Left lung (tissue), 10 donors: ENCODE measurements around the gene SEMA4B. TPM values are rescaled to one million over a fixed set of nuclear protein-coding genes. Genes with fewer than 3 reads are reported as not detected.

Experiments used
- ATAC-seq: fragments of 200-7000 bp; cut with Tn5 transposase; one replicate; pipeline ENCODE4 v1.9.1; 2020; ENCODE audit warnings: moderate library complexity
- DNase-seq, 4 donors: peaks; one replicate each; pipeline ENCODE4 v3.0.0-alpha.2; 2013 to 2020
- H3K27ac ChIP-seq, 2 donors: fragments of 200-600 bp; sonication (generic) in 1 of 2; one replicate each; pipeline versions ENCODE4 v1.5.0 to v1.8.0; 2020 to 2021
- H3K27me3 ChIP-seq, 2 donors: fragments of 200-600 bp; sonication (generic) in 1 of 2; one replicate each; pipeline versions ENCODE4 v1.5.0 to v1.8.0; 2020 to 2021
- H3K36me3 ChIP-seq, 2 donors: fragments of 200-600 bp; sonication (generic) in 1 of 2; one replicate each; pipeline versions ENCODE4 v1.5.0 to v1.8.0; 2020 to 2021
- H3K4me1 ChIP-seq, 2 donors: fragments of 200-600 bp; one replicate each; pipeline ENCODE4 v1.8.0; 2021
- H3K4me3 ChIP-seq, 2 donors: fragments of 200-600 bp; sonication (generic) in 1 of 2; one replicate each; pipeline versions ENCODE4 v1.5.0 to v1.8.0; 2020 to 2021; ENCODE audit warnings: mild to moderate bottlenecking in 1 of 2
- H3K9me3 ChIP-seq, 2 donors: fragments of 200-600 bp; sonication (generic) in 1 of 2; one replicate each; pipeline versions ENCODE4 v1.5.0 to v1.8.0; 2020 to 2021
- CTCF ChIP-seq, 2 donors: fragments of 200-600 bp; sonication (generic) in 1 of 2; IDR thresholded peaks; one replicate each; pipeline versions ENCODE4 v1.5.0 to v1.8.0; 2021; ENCODE audit warnings: antibody characterized with exemption in 2 of 2
- intact Hi-C, 2 donors: fragments of 100-400 bp; cut with DNase I; formaldehyde crosslinking; loops; one replicate each; pipeline versions ENCODE4 v1.11.2 to v1.14.2; 2022
- polyA plus RNA-seq, 6 donors: library from polyadenylated mRNA; unstranded; fragments of 120-200 nt; gene quantifications; one replicate each; pipeline ENCODE4 v1.2.1, GENCODE V29; 2013; ENCODE audit not compliant: insufficient read length in 6 of 6
- total RNA-seq, 2 donors: library from RNA; stranded (reverse); fragmentation: NEBNext Ultra II Directional; extraction: Animal tissue kit (Norgen Biotek cat#: 25700); gene quantifications; one replicate each; pipeline ENCODE4 v1.2.1, GENCODE V29; 2021
- donor health status: DM: no; HTN: yes; CAD: no.
- donor health status: DM: no; HTN: no; CAD: no.

The SEMA4B gene
- total and polyA plus RNA-seq, 8 donors = 22.8 to 66.7 (median 26.6) TPM

DNA sequence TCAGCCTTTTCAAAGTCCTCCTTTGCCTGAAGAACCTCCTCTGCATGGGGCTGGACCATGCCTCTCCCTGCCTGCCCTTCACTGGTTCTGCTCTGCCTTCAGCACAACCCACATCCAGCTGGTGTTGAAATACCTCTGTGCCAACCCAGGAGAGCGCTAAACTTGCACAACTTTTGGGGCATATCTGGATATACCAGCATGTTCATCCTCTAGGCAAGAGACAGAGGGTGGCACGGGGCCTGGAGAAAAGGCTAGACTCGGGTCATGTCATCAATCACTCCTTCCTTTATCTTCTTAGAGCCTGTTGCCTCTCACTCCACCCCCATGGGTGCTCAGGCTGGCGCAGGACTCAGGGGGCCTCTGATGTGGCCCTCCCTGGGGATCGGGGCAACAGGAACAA lies 4.8 kb downstream of the SEMA4B start:
- Histone ChIP-seq H3K27me3 (no peaks in the 10 kb centered on the region), H3K4me1 (peaks cover 12 to 71% of the 10 kb centered on the region in 2 donors), H3K9me3 (no peaks in the 10 kb centered on the region), H3K36me3 (peaks cover 0 to 55% of the 10 kb centered on the region in 2 donors), H3K4me3 (no peak overlapping the region), H3K27ac (no peak overlapping the region)
- ATAC-seq (no peak), DNase-seq (no peak)
- intact Hi-C loops = no loop called here
- TF ChIP-seq CTCF (IDR thresholded peaks at IDR 0.05) = no peak

DNA sequence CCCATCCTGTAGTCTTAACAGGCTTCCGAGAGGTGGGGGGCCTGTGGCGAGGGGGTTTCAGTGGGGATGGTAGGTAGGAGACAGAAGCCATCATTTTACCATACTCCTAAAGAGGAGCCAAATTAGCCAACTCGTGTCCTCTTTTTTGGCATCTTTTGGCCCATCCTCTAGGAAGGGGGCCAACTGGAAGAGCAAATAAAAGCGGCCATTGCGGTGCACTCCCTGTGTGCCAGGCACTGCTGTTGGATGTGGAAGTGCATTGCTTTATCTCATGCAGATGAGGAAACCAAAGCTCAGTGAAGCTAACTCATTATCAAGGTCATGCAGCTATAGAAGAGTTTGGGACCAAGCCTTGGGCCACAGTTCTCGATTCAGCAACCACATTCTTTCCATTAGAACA lies 6.1 kb downstream of the SEMA4B start:
- no peak for TF ChIP-seq CTCF (IDR thresholded peaks at IDR 0.05)
- Histone ChIP-seq H3K4me3 (no peak overlapping the region), H3K27me3 (no peaks in the 10 kb centered on the region), H3K4me1 (peaks cover 18 to 75% of the 10 kb centered on the region in 2 donors), H3K36me3 (peaks cover 0 to 55% of the 10 kb centered on the region in 2 donors), H3K27ac (no peak overlapping the region), H3K9me3 (no peaks in the 10 kb centered on the region)
- ATAC-seq (no peak), DNase-seq (no peak)
- intact Hi-C loops = no loop called here

DNA sequence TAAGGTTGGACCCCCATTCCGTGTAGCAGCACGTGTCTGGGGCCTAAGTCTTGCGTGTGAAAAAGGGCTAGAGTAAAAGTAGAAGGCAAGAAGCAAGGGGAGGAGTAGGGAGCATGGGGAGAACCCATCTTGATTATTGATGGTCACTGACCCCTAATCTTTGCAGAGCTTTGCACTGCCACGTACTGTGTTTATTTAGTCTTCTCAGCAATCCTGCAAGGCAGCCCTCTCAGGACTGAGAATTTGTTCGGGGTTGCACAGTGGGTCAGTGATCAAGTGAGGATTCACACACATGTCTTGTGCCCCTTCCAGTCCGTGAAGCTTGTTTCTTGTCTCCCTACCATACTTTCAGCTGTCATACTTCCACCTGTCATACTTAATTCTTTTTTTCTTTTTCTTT lies 7.2 kb downstream of the SEMA4B start:
- intact Hi-C loops = no loop called here
- Histone ChIP-seq H3K4me3 (no peak overlapping the region), H3K4me1 (peaks cover 23 to 75% of the 10 kb centered on the region in 2 donors), H3K27ac (no peak overlapping the region), H3K9me3 (no peaks in the 10 kb centered on the region), H3K27me3 (no peaks in the 10 kb centered on the region), H3K36me3 (peaks cover 0 to 51% of the 10 kb centered on the region in 2 donors)
- ATAC-seq (no peak), DNase-seq (no peak)
- TF ChIP-seq CTCF (IDR thresholded peaks at IDR 0.05) = no peak

DNA sequence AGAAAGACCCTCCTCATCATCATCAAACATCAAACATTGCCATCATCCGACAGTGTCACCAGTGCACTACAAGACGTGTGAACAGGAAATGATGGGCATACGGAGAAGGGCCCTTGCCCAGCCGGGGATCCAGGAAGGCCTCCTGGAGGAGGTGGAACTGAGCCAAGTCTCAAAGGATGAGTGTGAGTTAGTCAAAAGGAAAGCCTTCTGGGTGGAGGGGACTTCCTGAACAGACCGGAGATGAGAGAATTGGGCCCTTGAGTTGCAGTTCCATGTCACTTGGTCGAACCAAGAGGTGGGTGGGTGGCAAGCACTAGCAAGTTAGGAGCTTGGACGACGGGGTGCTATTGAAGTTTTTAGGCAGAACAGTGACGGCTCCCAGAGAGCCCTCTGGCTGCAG lies 8.5 kb downstream of the SEMA4B start:
- DNase-seq (no peak), ATAC-seq (no peak)
- intact Hi-C loops = no loop called here
- TF ChIP-seq CTCF (IDR thresholded peaks at IDR 0.05) = no peak
- H3K4me1 ChIP-seq = peaks cover 27 to 75% of the 10 kb centered on the region in 2 donors
- no peaks in the 10 kb centered on the region for H3K27me3 ChIP-seq
- H3K9me3 ChIP-seq = no peaks in the 10 kb centered on the region
- H3K4me3 ChIP-seq = no peak overlapping the region
- peaks cover 0 to 42% of the 10 kb centered on the region in 2 donors for H3K36me3 ChIP-seq
- H3K27ac ChIP-seq = no peak overlapping the region

GRCh38 chr15:90210593-90210992 lies 9.5 kb downstream of the SEMA4B start:
- Histone ChIP-seq H3K9me3 (no peaks in the 10 kb centered on the region), H3K4me3 (no peak overlapping the region), H3K4me1 (peaks cover 27 to 68% of the 10 kb centered on the region in 2 donors), H3K27ac (peak overlapping the region in 1 of 2 donors; percentile 67), H3K27me3 (no peaks in the 10 kb centered on the region), H3K36me3 (peaks cover 0 to 37% of the 10 kb centered on the region in 2 donors)
- DNase-seq (no peak), ATAC-seq (no peak)
- no peak for TF ChIP-seq CTCF (IDR thresholded peaks at IDR 0.05)
- intact Hi-C loops = no loop called here
